Measurements from ENCODE around the gene DUOXA2.

DNA sequence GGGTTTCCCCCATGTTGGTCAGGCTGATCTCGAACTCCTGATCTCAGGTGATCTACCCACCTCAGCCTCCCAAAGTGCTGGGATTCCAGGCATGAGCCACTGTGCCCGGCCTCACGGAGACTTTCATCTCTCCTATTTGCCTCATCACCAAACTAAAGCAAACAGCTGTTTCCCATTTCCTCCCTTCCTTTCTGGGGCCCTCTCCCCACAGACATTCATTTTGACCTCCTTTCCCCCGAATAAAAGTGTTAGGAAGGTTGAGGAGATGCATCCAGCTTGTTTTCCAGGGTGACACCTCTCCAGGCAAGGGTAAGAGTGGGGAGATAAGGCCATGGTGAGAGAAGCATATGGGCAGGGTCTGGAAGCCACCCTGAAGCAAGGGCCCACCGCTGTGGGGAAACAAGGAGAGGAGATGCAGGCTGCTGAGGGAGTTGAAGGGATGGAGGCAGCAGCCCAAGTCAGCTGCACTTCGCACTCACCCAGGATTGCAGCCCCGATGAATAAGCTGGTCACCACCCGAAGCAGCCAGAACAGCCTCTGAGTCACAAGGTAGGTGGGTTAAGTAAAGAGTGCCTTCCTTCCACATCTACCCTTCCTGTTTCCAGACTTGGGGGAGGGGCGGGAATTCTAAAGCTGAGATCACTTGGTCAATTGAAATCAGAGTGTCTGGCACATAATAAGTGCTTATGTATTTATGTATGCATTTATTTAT is 7.7 kb downstream of the DUOXA2 start:
- TF ChIP-seq CTCF (IDR thresholded peaks at IDR 0.05) (no peak), EP300 (IDR thresholded peaks at IDR 0.05; ENCODE audit: low read depth) (no peak), POLR2A (IDR thresholded peaks at IDR 0.05) (no peak)
